GM21515 (cell line): ENCODE measurements around the gene PRRX2.

Experiments
- ATAC-seq: cut with Tn5 transposase; IDR thresholded peaks from one replicate; pipeline ENCODE4 v1.9.1; 2021; ENCODE audit not compliant: unreplicated experiment

Gene PRRX2

DNA sequence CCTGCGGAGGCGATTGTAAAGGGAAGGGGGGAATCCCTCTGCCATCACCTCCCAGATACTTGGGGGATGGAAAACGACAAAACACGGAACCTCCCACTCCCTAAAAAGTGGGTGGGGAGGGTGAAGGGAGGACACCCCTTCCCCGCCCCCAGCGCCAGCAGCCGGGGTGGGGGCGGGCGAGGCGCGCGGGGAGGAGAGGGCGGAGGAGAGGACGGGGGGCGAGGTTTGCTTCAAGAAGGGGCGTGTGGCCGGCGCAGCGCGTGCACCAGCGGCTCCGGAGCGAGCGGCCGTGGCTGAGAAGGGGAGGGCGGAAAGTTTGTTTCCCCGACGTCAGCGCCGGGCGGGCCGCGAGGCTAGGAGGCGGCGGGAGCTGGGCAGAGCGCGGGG, at the start of gene PRRX2:
Gene PRRX2 (plus strand): TSS at position 259 of the 387 bp plus-strand sequence. CDS start 221 bp downstream, outside the sequence.
- no peak for ATAC-seq

DNA sequence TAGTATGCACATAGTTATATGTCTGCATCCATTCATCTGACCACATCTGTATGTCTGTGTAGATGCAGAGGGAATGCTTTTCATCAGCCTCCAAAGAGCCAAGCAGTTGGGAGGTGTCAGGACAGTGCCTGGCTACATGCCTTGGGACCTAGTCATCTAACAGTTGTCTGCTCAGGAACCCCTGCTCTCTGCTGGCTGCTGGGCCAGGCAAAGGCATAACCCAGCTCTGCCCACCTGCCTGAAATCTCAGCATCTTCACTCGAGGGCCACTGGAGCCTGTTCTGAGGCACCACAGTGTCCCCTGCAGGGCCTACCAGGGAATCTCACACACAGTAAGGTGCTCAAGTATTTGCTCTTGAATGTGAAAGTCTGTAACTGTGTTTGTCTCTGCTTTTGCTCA, 48.3 kb upstream of the PRRX2 start:
- ATAC-seq, result no peak

DNA sequence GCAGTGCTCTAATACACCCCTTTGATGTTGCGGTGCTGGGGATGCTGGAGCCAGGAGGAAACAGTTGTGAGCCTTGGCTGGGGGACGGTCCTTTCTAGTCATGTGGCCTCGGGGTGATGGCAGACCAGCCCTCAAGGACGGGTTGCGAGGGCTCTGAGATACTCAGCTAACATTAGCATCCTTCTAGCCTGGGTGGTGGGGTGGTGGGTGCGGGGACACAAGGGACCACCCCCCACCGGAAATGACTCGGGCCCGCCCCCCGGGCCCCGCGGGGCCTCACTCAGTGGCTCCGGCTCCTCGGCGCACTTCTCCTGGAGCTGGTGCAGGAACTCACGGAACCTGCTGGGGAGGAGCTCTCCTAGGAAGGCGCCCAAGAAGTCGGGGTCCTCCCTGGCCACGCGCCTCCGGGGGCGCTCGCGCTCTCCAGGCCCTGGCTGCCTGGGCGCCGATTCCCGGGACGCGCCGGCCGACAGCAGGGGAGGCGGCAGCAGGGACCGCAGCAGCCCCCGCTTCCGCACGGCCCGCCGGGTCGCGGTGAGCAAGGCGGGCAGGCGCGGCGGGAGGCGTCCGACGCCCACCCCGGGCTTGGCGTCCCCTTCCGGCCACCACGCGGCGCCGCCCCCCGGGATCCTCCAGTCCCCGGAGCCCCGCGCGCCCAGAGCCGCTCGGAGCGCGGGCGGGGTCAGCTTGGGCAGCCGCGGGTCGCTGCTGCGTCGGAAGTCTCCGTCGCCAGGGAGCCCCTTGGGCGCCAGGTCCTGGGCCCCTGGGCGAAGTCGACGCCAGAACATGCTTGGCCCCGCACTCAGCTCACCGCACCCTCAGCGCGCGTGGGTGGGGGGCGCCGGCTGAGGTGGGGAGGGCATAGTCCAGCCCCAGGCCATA, 45.4 kb upstream of the PRRX2 start:
- no peak for ATAC-seq

DNA sequence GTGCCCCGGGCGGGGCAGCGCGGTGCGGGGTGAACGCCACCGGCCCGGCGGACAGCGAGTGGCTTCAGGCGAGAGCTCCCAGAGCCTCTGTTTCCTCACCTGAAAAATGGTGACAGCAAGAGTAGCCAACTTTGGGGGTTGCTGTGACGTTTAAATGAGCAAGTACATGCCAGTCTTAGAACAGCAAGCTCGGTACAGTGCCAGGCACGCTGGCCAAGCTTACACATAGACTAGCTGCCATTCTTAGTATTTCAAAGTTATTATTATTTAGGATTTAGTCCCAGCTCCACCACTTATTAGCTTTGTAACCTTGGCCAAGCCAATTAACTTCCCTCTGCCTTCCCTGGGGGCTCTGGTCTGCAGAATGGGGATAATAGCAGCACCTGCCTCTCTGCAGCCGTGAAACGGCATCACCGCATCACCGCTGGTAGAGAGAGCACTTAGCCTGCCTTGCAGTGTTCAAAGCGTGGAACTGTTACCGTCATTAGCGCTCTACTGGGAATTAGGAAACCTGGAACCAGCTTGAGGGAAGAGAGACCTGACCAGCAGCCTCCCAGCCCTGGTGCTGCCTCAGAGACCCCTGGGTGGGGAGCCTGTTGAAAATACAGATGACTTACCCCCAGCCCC, 44.7 kb upstream of the PRRX2 start, which contains the start of gene C9orf50:
Gene C9orf50 (minus strand): TSS at position 433 of the 627 bp plus-strand sequence. CDS start 527 bp downstream, outside the sequence.
- ATAC-seq, result no peak

DNA sequence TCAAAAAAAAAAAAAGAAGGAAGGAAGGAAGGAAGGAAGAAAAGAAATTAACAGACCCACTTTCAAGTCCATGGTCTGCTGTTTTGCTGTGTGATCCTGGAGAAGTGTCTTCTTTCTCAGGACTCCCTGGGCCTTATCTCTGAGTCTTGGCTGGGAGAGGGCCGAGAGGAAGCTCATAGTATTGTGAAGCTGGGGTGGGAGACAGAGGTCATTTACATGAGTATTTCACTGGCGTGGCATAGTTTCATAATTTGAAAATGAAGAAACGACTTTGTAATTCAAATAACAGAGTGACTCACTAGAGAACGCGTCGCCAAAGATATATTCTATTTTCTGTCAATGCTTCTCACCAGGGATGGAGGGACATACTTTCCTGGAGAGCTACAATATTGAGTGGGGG, 42.1 kb upstream of the PRRX2 start:
- no peak for ATAC-seq

DNA sequence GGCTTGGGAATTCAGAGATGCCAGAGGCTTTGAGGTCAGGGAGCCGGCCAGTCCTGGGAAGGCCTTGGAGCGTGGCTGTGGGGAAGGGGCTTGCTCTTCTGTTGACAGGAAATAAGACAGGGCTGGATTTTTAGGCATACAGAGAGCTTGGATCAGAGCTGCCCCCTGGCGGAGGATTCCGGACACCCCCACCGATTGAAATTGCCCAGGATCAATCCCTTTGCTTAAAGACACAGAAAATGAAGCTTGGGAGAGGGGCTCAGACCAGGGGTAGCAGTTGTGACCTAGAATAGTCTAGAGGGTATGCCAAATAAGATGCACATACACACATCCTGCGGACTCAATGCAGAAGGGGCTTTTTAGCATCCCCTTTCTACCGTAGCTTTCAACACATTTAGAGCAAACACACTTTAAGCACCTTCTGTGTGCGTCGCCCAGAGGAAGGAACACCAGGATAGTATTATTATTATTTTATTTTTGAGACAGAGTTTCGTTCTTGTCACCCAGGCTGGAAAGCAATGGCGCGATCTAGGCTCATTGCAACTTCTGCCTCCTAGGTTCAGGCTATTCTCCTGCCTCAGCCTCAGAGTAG, 41.2 kb upstream of the PRRX2 start:
- ATAC-seq, result no peak

DNA sequence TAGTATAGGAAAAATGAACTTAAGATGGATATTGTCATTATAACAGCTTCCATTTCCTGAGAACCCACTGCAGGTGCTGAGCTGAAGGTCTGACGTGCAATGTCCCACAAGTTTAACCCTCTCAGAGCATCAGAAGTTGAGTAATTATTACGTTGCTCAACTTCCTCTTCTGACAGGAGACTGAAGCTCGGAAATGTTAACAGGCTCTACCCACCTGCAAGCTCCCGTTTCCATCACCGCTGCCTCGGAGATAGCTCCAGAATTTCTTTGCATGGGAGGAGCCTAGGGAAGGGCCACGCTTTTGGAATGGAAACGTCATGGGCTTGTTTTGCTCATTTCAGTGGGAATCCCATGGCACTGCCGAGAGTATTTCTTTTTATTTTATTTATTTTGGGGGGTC, 40.5 kb upstream of the PRRX2 start:
- ATAC-seq, result no peak

DNA sequence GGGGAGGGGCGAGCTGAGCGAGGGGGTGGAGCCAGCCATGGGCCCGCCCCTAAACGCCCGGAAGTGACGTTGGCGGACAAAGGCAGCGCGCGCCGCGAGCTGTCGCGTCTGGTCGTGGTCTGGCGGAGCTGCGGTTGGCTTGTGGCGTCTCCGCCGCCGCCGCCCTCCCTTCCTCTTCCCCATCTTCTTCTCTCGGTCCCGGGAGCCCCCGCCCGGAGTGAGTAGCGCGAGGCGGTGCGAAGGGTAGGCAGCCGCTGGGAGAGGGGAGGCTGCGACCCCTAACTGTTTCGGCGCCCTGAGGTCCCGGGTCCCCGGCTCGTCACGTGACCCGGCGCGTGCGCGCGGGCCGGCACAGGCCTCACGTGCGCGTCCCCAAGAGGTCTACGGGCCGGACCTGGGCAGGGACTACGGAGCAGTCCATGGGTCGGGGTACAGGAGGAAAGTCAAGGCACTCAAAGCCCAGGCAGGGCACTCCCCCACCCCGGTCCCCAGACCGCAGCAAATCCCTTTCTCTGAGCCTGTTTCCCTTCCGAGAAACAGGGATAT, 39.3 kb upstream of the PRRX2 start, which contains the start of gene NTMT1:
Gene NTMT1 (plus strand): TSS at position 85 of the 546 bp plus-strand sequence. CDS start 6,541 bp downstream, outside the sequence.
- peak; percentile 78 for ATAC-seq

DNA sequence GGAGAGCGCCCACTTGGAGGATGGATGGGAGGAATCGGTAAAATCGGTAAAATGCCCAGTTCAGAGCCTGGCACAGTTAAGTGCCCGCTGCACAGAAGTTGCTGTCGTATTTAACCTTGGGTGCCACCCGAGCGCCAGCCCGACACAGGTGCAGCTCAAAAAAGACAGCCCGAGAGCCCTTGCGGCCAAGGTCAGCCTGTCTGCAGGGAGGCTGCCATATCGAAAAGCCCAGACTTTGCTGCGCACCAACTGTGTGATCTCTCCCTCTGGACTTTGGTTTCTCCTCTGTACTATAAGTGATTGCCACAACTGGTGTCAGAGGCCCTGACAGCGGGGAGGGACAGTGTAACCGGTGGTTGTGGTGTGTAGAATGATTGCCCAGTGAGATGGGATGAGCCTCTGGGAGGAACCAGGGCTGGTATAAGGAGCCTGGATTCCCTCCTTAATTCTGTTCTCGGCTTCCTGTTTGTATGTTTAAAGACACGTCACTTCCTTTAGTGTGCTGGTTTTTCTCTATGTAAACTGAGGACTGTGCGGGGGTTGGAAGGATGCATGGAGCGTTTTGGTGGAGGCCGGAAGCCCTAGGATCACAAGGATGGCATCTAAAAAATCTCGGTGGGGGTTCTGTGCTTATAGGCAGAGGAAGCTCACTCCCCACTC, 38.7 kb upstream of the PRRX2 start:
- ATAC-seq, result peak; percentile 6

DNA sequence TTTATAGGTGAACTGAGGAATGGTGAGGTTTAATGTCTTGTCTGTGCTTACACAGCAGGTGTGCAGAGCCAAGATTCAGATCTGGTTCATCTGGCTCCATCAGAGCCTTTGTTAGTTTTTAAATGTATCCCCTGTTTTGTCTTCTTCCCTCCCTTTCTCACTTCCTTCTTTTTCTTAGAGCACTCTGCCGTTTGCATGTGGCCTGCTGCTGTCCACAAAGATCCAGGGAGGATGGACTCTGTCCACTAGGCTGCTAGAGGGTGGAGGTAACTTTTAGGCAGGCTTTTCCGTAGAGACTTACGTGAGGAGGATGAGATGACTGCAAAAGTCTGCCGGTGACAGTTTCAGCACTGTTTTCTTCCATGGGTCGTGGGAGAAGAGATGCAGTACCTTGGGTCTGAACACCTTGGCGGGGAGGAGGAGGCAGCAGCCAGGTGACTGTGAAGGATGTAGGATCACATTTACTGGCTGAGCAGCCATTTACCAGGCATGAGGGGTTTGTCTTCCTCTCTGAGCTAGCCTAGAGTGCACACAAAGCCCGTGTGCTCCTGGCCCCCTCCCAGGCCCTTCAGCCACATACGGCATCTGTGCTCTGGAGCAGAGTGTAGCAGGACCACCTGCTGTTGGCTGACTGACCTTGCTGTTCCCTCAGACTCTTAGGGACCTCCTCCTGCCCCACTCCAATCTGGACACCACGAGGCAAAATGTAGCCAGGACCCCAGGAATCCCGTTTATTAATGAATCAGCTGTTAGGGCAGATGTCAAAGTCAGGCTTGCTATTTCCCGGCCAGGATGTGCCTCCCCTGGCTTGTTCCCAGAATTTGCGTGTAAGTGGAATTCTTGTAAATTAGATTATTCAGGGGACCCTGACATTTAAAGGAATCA, 37.6 kb upstream of the PRRX2 start:
- no peak for ATAC-seq

DNA sequence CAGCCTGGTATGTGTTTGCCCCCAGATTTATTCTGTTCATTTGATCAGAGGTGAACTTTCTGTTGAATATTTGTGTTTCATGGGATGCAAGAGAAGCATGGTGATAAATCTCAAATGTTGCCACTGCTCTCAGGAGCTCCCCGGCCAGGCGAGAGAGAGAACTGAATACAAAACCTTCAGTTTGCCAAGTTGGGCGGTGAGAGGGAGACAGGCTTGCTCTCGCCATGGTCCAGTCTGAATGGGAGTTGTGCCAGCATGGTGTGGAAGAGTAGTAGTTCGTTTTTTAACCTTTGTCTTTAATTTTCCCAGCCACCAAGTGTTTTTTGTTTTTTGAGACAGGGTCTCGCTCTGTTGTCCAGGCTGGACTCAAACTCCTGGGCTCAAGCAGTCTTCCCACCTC, 36.7 kb upstream of the PRRX2 start:
- ATAC-seq, result no peak

DNA sequence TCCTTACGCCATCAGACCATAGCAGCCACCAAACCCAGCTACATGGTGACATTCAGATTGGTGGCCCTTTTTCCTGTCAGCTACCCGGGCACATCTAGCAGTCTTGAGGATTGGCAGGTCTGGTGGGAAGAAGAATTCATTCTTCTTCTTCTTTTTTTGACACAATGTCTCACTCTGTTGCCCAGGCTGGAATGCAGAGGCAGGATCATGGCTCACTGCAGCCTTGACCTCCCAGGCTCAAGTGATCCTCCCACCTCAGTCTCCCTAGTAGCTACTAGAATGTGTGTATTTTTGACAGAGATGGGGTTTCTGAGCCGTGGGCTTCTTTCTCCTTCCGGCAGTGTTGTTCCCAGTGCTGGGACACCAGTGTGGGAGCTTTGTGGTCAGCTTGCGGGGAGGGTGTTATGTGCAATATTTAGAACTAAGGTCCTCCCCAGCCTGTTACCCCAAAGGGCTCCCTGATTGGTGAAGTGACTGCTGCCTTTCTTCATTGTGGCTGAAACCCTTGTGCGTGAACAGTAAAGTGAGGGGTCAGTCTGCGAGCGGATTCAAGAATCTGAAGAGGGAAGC, 36.1 kb upstream of the PRRX2 start:
- no peak for ATAC-seq

DNA sequence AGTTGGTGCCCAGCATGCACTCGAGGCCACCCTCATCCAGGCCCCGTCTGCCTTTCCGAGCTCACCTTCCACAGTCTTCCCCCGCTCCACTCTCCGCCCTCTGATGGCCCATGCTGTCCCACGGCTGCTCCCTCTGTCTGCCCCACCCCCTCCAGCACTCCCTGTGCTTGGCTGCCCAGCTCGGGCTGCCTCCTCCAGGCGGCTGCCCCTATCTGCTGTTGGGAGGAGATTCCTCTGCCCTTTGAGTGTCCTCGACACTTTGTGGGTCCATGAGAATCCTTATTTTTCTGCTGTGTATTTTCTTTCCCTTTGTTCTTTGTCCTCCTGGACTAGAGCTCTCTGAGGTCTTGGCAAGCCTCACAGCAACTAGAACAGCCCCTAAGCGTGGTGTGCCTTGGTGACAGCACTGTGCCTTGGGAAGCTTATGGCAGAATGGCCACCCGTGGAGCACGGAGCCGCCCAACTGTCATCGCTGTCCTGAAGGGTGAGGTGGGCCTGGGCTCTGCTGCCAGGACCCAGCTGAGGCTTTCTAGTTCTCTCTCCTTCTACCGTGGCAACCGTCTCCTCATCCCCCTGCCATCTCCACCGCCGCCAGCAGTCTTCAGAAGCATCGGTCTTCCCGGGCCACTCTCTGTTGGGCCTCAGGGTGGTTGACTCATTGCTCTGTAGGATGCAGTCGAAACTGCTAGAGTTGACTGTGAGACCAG, 34.3 kb upstream of the PRRX2 start:
- no peak for ATAC-seq

DNA sequence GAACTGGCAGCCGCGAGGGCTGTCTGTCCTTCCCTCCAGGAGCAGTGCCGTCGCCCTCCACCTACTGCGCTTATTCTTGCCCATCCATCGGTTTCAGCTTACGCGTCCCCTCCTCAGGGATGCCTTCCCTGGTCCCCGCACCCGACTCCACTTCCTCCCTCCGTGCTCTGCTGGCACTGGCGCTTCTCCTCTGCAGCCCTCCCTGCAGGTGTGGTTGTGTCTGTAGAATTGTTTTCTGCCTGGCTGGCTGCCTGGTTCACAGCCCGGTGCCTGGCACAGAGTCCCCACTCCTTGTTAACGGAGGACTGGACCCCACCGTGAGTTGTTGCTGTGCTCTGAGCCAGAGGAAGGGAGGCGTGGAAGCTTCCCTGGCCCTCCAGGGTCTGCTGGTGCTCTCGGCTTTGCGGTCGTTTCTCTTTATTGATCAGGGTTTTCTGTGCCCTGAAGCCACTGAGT, 33.7 kb upstream of the PRRX2 start:
- ATAC-seq, result no peak

DNA sequence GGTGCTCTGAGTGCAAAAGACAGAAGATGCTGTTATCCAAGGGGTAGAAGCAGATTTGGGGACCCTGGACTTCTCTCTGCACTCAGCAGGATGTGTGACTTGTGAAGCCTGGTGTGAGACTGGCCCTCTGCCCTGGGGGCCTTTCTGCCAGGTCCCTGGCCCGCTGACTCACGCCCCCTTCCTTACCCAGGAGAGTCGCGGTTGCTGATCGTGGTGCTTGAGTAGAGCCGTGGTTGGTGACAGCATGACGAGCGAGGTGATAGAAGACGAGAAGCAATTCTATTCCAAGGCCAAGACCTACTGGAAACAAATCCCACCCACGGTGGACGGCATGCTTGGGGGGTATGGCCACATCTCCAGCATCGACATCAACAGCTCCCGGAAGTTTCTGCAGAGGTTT, 33.0 kb upstream of the PRRX2 start:
- ATAC-seq, result no peak

DNA sequence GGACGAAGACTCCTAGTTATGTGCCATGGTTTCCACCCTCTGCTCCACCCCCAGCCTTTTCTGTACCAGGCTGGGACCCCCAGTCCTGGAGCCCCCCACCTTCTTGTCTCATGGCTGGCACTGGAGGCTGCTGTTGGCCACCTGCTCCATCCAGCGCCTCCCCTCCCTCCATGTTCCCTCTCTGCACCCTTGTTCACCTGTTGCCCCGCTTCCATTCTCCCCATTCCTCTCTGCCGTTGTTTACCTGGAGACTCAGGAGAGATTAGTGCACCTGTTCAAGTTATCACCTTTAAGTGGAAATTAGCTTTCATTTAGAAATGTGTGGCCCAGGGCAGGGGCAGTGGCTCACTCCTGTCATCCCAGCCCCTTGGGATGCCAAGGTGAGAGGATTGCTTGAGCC, 32.2 kb upstream of the PRRX2 start:
- no peak for ATAC-seq

DNA sequence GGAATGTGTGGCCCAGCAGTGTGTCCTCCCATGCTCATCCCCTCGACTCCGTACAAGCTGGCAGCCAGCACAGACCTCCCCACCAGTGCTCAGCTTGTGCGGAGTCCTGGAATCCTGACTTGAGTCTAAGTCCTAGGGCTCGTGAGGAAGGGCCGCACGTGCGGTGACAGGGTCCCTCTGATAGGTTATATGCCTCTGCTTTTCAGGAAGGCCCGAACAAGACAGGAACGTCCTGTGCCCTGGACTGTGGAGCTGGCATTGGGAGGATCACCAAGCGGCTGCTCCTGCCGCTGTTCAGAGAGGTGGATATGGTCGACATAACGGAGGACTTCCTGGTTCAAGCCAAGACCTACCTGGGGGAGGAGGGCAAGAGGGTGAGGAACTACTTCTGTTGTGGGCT, 31.6 kb upstream of the PRRX2 start:
- no peak for ATAC-seq

DNA sequence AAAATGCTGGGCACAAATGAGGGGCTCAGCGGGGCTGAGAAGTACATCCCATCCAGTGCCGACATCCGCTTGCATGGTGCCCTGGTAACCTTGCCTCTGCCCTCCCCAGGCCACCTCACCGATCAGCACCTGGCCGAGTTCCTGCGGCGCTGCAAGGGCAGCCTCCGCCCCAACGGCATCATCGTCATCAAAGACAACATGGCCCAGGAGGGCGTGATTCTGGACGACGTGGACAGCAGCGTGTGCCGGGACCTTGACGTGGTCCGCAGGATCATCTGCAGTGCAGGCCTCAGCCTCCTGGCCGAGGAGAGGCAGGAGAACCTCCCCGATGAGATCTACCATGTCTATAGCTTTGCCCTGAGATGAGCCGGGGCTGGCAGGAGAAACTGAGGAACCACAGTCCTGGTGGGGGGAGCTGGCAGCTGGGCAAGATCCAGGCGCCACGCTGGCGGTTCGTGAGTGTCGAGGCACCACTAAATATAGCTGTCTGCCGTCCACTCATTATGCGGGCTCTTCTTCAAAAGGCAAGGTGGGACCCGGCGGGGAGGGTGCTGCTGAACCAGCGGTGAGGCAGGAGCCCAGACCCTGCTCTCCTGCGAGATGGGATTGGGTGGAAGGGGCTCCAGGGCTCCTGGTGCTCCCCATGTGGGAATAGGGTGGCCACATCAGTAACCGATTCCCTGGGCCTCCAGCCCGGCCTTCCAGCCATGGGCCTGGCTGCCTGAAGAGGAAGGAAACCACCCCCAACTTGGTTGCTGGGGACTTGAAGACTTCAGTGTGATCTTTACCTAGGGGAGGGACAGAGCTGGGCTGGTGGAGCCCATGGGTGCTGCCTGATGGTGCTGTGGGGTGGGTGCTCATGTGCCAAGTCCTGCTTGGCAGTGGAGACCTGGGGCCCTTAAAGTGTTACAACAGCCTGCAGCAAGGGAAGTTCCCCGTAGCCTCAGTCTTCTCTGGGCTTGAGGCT, 30.1 kb upstream of the PRRX2 start:
- no peak for ATAC-seq
